Kidney glomerular epithelial cell (primary cell): ENCODE data around the gene BNIP2.

Source experiments
- DNase-seq: peaks from one replicate; lab custom pipeline; 2025; lab: John Stamatoyannopoulos, UW

The BNIP2 gene

DNA sequence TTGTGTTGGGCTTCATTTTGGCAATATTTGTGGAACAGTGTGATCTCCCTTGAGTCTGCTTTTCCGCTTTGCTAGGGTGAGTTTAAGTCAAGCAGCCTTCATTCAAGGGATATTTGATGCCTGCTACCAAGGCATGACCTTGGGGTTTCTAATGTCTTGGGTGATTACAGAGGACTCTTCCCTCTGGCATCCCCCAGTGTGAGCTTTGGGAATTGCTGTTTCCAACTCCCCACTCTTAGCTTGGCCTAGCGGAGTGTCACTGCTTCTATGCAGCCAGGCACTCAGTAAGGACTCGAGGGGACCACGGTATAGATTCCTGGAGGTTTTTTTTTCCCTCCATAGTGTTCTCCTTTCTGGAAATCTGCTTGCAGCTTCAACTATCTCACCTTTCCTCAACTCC lies 56.4 kb downstream of the BNIP2 start:
- DNase-seq = no peak

DNA sequence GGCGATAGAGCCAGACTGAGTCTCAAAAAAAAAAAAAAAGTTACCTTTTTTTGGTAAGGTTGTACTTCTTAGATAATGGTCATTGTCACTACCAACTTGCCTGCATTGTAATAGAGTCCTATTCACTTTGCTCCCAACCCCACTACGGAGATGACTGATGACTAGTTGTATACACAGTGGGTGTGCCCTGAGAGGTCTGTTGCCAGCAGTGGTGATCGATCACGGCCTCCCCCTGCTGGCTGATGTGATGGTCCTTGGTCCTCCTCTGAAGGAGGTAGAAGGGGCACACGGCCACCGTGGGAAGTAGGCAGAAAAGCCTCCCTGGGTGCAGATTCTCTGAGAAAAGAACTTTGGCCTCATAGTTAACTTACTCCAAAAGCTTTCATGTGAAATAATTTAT lies 66.8 kb downstream of the BNIP2 start:
- no peak for DNase-seq

DNA sequence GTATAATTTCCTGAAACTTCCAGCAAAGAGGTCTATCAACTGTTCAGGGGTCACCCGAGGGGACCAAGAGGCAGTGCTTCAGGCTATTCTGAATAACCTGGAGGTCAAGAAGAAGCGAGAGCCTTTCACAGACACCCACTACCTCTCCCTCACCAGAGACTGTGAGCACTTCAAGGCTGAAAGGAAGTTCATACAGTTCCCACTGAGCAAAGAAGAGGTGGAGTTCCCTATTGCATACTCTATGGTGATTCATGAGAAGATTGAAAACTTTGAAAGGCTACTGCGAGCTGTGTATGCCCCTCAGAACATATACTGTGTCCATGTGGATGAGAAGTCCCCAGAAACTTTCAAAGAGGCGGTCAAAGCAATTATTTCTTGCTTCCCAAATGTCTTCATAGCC lies 70.7 kb downstream of the BNIP2 start:
- no peak for DNase-seq

DNA sequence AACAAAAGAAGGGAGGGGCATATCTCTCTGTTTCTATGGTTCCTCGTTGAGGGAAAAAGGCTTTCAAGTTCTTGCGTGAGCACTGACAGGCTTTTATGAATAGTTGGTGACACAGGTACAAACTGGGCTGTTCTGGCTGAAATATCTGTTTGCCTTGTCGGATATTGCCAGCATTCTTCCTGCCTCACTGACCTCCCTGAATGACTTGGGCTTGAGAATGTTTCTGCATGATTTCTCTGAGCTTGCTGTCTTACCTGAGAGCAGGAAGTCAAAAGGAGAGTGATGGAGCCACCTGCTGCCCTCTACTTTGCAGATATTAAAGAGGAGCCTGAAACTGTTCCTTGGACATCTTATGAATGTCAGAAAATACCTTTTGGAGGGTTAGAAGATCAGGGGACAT lies 72.7 kb downstream of the BNIP2 start:
- peak; percentile 90 for DNase-seq

DNA sequence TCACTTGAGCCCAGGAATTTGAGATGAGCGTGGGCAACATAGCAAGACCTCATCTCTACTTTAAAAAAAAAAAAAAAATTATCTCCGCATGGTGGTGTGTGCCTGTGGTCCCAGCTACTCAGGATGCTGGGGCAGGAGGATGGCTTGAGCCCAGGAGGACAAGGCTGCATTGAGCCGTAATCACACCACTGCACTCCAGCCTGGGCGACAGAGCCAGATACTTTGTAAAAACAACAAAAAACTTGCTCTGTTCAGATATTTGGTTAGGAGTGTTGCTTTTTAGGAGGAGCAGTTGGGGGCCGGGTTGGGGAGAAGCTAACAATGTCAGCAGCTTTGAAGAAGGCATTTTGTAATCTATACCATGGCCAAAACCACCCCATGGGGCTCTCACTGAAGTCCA lies 73.5 kb downstream of the BNIP2 start:
- no peak for DNase-seq

DNA sequence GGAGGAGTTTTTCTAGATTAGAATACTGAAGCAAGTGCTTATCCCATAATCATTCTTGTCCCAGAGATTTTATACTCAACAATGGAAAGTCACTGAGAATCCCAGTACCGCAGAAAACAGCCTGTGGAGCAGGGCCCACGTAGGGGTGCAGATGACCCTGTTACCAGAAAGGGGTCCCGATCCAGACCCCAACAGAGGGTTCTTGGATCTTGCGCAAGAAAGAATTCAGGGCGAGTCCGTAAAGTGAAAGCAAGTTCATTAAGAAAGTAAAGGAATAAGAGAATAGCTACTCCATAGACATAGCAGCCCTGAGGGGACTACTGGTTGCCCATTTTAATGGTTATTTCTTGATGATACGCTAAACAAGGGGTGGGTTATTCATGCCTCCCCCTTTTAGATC lies 75.0 kb downstream of the BNIP2 start:
- DNase-seq = no peak

DNA sequence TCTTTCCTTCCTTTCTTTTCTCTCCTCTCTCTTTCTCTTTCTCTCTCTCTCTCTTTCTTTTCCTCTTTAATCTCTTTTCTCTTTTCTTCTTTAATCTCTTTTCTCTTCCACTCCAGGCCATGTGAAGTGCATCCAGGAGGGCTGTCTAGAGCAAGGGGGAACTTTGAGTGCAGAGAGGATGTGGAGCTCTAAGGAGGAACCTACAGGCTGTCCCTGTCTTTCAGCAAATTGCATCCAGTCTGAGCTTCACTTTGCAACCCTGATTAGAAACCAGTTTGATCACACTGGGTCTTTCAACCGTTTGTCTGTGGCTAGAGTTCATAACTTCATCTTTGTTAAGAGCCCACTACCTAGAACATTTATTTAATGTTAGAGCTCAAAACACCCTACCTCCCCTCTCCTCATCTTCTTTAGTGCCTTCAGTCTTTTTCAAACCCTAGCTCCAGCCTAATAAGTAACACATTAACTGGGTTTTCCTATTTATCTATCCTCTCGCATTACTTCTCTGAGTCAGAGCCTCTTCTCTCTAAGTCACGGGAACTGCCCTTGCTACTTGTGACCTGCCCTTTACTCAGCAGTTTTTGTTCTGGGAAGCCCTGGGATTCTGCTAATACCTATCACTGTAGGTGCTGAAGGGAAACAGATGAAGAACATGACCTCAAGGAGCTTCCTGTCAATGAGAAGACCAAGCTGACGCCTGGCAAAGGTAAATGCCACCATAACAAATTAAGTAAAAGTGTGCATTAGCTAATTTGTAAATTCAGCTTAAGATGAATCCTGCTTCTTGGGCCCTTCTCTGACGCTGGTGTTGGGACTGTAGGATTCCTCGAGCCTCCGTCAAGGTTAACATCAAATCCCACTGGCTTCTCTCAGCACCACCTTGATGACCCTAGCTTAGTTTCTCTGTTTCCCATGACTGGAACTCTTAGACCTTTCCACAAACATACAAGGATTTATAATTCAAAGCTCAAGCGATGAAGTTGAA lies 77.6 kb downstream of the BNIP2 start, which contains the start of gene GCNT3:
TSS of gene GCNT3 (plus strand) at position 508 of the 985 bp plus-strand sequence. CDS start 6,456 bp downstream, outside the sequence.
- peak; percentile 98 for DNase-seq

DNA sequence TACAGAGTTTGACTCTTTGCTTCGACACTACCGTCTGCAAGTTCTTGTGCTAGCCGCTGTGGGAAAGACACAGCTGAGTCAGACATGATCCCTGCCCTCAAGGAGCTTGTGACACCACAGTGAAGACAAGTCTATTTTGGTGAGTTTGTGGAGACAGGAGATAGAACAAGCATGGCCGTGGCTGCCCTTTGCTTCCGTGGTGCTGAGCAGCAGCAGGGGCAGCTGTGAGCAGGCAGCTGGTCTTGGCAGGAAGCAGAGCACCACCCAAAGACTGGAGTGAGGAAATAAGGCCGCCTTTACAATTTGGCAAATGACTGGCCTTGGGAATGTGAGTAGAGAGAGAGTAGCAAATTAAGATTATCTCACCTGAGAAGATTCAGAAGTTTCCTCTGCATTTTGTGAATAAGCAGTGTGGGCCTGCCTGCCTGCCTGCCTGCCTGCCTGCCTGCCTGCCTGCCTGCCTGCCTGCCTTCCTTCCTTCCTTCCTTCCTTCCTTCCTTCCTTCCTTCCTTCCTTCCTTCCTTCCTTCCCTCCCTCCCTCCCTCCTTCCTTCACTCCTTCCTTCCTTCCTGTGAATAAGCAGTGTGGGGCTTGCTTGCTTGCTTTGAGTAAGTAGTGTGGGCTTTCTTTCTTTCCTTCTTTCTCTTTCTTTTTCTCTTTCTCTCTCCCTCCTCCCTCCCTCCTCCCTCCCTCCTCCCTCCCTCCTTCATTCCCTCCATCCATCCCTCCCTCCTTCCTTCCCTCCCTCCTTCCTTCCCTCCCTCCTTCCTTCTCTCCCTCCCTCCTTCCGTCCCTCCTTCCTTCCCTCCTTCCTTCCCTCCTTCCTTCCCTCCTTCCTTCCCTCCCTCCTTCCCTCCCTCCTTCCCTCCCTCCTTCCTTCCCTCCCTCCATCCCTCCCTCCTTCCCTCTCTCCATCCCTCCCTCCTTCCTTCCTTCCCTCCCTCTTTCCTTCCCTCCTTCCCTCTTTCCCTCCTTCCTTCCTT lies 79.1 kb downstream of the BNIP2 start:
- DNase-seq = no peak
